ES-I3 (cell line): ENCODE results near the gene PLEKHM2.

Source experiments
- H3K36me3 ChIP-seq: 2 replicates; pipeline ENCODE4 v1.6.1; 2013; ENCODE audit warnings: mild to moderate bottlenecking, low read length, control low read depth, moderate library complexity; ENCODE audit not compliant: insufficient read depth
- H3K4me1 ChIP-seq: 2 replicates; pipeline ENCODE4 v1.6.1; 2013; ENCODE audit warnings: mild to moderate bottlenecking, control low read depth, low read length; ENCODE audit not compliant: insufficient read depth
- H3K9ac ChIP-seq: 2 replicates; pipeline ENCODE4 v1.6.1; 2013; ENCODE audit warnings: low read depth, mild to moderate bottlenecking, low read length, moderate library complexity
- H3K9me3 ChIP-seq: 2 replicates; pipeline ENCODE4 v1.6.1; 2013; ENCODE audit warnings: mild to moderate bottlenecking, low read length, moderate library complexity; ENCODE audit not compliant: control insufficient read depth, insufficient read depth

Gene PLEKHM2

DNA sequence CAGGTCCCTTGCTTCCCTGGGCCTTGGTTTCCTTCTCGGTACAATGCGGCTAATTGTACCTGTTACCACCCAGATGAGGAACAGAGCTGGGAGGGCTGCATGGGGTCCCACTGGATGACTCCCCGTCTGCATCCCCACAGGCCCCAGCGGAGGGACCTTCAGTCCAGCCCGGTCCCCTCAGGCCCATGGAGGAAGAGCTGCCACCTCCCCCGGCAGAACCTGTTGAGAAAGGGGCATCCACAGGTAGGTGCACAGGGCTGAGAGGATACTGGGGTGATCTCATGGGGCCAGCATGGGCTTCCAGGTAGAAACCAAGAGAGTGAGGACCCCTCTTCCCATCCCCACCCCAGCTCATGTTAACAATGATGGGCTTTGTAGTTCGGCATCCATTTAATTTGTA is 84.3 kb downstream of the PLEKHM2 start:
- H3K36me3 ChIP-seq, result peaks cover 42% of the 10 kb centered on the region
- no peaks in the 10 kb centered on the region for H3K4me1 ChIP-seq
- H3K9ac ChIP-seq, result no peak overlapping the region
- no peaks in the 10 kb centered on the region for H3K9me3 ChIP-seq

GRCh38 chr1:15770313-15770962 is 86.3 kb downstream of the PLEKHM2 start:
- H3K36me3 ChIP-seq, result peaks cover 42% of the 10 kb centered on the region
- H3K9me3 ChIP-seq, result no peaks in the 10 kb centered on the region
- no peaks in the 10 kb centered on the region for H3K4me1 ChIP-seq
- no peak overlapping the region for H3K9ac ChIP-seq

DNA sequence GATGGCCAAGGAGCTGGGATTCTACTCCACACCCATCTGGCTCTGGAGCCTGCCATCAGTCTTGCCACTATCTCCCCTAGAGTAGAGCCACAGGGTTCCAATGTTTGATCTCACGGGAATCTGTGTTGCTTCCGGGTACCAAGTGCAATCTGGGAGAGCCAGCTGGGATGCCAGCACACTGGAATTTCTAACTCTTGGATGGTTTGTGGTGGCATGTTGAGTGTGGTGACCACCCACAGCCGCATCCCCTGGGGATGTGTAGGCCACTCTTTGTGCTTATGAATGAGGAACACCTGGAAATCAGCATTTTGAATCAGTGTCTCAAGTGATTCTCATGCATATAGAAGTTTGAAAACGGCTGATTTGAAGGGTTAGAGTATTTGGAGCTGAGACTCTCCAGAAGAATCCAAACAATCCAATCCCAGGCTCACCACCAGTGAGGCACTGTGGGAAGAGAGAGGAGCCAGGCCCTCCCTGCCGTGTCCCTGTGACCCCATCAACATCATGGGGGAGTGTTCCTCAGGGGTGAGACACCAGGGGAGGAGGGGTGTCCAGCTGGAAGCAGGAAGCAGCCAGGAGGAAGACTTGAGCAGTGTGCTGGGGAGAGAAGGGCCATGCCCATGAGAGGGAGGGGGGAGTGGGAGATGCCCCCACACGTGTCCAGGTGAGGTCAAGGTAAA is 87.9 kb downstream of the PLEKHM2 start:
- Histone ChIP-seq H3K4me1 (no peaks in the 10 kb centered on the region), H3K36me3 (peaks cover 39% of the 10 kb centered on the region), H3K9me3 (no peaks in the 10 kb centered on the region), H3K9ac (no peak overlapping the region)

- H3K4me1 ChIP-seq, result no peaks in the 10 kb centered on the region
- H3K36me3 ChIP-seq, result peaks cover 38% of the 10 kb centered on the region
- no peak overlapping the region for H3K9ac ChIP-seq
- H3K9me3 ChIP-seq, result no peaks in the 10 kb centered on the region
Measured at GRCh38 chr1:15775706-15776105, 91.6 kb downstream of the PLEKHM2 start.

GRCh38 chr1:15777909-15778707 is 94.0 kb downstream of the PLEKHM2 start:
- Histone ChIP-seq H3K9ac (no peak overlapping the region), H3K4me1 (no peaks in the 10 kb centered on the region), H3K9me3 (no peaks in the 10 kb centered on the region), H3K36me3 (peaks cover 27% of the 10 kb centered on the region)
